ENCODE measurements around the gene CBL. TPM values are rescaled to one million over a fixed set of nuclear protein-coding genes. Genes with fewer than 3 reads are reported as not detected.
"Not testable (repeated sequence)": the region's sequence is repeated elsewhere in the genome, so short reads cannot be mapped to it uniquely, and the experiment has no call there.

Gene CBL
- total and polyA plus RNA-seq, 2 experiments from 2014 or later, result 31.6 to 67.6 TPM

GRCh38 chr11:119222891-119223290 is 16.8 kb downstream of the CBL start (continued):
- TF ChIP-seq, protein P1, sequence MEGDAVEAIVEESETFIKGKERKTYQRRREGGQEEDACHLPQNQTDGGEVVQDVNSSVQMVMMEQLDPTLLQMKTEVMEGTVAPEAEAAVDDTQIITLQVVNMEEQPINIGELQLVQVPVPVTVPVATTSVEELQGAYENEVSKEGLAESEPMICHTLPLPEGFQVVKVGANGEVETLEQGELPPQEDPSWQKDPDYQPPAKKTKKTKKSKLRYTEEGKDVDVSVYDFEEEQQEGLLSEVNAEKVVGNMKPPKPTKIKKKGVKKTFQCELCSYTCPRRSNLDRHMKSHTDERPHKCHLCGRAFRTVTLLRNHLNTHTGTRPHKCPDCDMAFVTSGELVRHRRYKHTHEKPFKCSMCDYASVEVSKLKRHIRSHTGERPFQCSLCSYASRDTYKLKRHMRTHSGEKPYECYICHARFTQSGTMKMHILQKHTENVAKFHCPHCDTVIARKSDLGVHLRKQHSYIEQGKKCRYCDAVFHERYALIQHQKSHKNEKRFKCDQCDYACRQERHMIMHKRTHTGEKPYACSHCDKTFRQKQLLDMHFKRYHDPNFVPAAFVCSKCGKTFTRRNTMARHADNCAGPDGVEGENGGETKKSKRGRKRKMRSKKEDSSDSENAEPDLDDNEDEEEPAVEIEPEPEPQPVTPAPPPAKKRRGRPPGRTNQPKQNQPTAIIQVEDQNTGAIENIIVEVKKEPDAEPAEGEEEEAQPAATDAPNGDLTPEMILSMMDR (conservative IDR thresholded peaks at IDR 0.05; ENCODE audit: low read depth in 2 of 2), result no peak
- TF ChIP-seq CREB1 (CRISPR knock-in tag; IDR thresholded peaks at IDR 0.05; ENCODE audit: low read depth), result no peak
- TF ChIP-seq, protein P2, sequence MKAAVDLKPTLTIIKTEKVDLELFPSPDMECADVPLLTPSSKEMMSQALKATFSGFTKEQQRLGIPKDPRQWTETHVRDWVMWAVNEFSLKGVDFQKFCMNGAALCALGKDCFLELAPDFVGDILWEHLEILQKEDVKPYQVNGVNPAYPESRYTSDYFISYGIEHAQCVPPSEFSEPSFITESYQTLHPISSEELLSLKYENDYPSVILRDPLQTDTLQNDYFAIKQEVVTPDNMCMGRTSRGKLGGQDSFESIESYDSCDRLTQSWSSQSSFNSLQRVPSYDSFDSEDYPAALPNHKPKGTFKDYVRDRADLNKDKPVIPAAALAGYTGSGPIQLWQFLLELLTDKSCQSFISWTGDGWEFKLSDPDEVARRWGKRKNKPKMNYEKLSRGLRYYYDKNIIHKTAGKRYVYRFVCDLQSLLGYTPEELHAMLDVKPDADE (IDR thresholded peaks at IDR 0.05), result no peak
- TF ChIP-seq ZNF331 (CRISPR knock-in tag; IDR thresholded peaks at IDR 0.05; ENCODE audit: low read depth), result no peak

DNA sequence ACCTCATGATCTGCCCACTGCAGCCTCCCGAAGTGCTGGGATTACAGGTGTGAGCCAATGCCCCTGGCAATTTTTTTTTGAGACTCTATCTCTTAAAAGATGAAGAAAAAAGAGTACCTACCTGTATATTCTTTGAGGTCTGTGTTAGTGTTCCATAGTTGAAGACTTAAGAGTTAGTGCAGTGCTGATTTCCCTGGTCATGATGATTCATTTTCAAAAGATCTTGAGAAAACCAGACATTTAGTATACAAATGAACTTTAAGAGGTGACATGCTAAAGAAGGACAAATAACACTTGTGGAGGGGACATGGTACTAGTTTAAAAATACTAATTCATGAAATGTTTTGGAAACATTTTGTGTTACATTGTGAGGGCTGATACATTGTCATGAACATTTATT is 17.7 kb downstream of the CBL start:
- Histone ChIP-seq H3K4me1 (ENCODE audit: insufficient read depth) (no peaks in the 10 kb centered on the region; the same call in 1 of the 2 replicates), H3K27me3 (ENCODE audit: insufficient read depth) (no peaks in the 10 kb centered on the region), H4K20me1 (replicated peaks; ENCODE audit: insufficient read depth) (peaks cover 57% of the 10 kb centered on the region), H3K79me2 (replicated peaks; ENCODE audit: insufficient read depth) (peaks cover 100% of the 10 kb centered on the region), H3K36me3 (ENCODE audit: insufficient read depth) (no peaks in the 10 kb centered on the region), H3F3A (replicated peaks; ENCODE audit: low read depth) (no peaks in the 10 kb centered on the region), H3K4me2 (no peak overlapping the region), H3K27ac (ENCODE audit: low read depth) (0 out of 2 replicates have a peak overlapping the region, but pooled peaks have one; percentile 2), H3K4me3 (no peak overlapping the region), H3K9me2 (ENCODE audit: insufficient read depth) (no peaks in the 10 kb centered on the region), H2AFZ (no peak overlapping the region)
- no peaks in the 10 kb centered on the region for H3K9me3 Mint-ChIP-seq
- peaks cover 8% of the 10 kb centered on the region for H3K27me3 Mint-ChIP-seq (ENCODE audit: insufficient read depth, low read depth, poor library complexity)
- H3K4me1 Mint-ChIP-seq, result peaks cover 5% of the 10 kb centered on the region; the same call in 2 of the 3 replicates
- ATAC-seq (no peak), DNase-seq (ENCODE audit: low spot score) (no peak)
- H3K27ac Mint-ChIP-seq, result no peak overlapping the region; the same call in 1 of the 2 replicates
- H3K4me3 Mint-ChIP-seq, result no peak overlapping the region
- H3K36me3 Mint-ChIP-seq (ENCODE audit: low read depth), result no peaks in the 10 kb centered on the region
- TF ChIP-seq POLR2AphosphoS5 (IDR thresholded peaks at IDR 0.05; ENCODE audit: low read depth) (no peak), ZNF331 (CRISPR knock-in tag; IDR thresholded peaks at IDR 0.05; ENCODE audit: low read depth) (no peak)
- TF ChIP-seq, protein P3, sequence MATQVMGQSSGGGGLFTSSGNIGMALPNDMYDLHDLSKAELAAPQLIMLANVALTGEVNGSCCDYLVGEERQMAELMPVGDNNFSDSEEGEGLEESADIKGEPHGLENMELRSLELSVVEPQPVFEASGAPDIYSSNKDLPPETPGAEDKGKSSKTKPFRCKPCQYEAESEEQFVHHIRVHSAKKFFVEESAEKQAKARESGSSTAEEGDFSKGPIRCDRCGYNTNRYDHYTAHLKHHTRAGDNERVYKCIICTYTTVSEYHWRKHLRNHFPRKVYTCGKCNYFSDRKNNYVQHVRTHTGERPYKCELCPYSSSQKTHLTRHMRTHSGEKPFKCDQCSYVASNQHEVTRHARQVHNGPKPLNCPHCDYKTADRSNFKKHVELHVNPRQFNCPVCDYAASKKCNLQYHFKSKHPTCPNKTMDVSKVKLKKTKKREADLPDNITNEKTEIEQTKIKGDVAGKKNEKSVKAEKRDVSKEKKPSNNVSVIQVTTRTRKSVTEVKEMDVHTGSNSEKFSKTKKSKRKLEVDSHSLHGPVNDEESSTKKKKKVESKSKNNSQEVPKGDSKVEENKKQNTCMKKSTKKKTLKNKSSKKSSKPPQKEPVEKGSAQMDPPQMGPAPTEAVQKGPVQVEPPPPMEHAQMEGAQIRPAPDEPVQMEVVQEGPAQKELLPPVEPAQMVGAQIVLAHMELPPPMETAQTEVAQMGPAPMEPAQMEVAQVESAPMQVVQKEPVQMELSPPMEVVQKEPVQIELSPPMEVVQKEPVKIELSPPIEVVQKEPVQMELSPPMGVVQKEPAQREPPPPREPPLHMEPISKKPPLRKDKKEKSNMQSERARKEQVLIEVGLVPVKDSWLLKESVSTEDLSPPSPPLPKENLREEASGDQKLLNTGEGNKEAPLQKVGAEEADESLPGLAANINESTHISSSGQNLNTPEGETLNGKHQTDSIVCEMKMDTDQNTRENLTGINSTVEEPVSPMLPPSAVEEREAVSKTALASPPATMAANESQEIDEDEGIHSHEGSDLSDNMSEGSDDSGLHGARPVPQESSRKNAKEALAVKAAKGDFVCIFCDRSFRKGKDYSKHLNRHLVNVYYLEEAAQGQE (IDR thresholded peaks at IDR 0.05; ENCODE audit: unreplicated experiment), result no peak

DNA sequence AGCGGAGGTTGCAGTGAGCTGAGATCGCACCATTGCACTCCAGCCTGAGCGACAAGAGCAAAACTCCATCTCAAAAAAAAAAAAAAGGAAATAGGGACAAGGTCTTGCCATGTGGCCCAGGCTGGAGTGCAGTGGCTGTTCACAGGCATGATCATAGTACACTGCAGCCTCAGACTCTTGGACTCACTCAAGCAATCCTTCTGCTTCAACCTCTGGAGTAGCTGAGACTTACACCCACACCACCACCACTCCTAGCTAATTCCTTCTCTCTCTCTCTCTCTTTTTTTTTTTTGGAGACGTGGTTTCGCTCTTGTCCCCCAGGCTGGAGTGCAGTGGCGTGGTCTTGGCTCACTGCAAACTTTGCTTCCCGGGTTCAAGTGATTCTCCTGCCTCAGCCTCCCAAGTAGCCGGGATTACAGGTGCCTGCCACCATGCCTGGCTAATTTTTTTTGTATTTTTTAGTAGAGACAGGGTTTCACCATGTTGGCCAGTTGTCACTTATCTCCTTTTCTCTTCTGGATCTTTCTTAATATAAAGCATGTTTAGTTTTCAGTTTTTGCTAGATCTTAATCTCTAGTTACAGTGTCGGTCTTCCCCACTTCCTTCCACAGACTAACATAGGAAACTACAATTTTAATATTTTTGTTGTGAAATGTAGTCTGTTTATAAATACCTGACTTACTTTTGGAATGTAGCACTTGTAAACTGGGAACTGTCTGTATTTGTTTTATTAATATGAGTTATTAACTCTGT is 22.6 kb downstream of the CBL start:
- peaks cover 100% of the 10 kb centered on the region for H3K79me2 ChIP-seq (replicated peaks; ENCODE audit: insufficient read depth)
- peaks cover 13% of the 10 kb centered on the region; the same call in 2 of the 3 replicates for H3K36me3 Mint-ChIP-seq (ENCODE audit: low read depth)
- not testable (repeated sequence) for H3K36me3 ChIP-seq (ENCODE audit: insufficient read depth); H2AFZ ChIP-seq; H3K9me2 ChIP-seq (ENCODE audit: insufficient read depth); H3K4me3 ChIP-seq; H3K27ac ChIP-seq (ENCODE audit: low read depth); H3K4me2 ChIP-seq; H3K27me3 Mint-ChIP-seq (ENCODE audit: insufficient read depth, low read depth, poor library complexity); H3K4me1 ChIP-seq (ENCODE audit: insufficient read depth); H3F3A ChIP-seq (replicated peaks; ENCODE audit: low read depth); H3K9me3 Mint-ChIP-seq; H3K4me3 Mint-ChIP-seq; H3K27me3 ChIP-seq (ENCODE audit: insufficient read depth); ATAC-seq; DNase-seq (ENCODE audit: low spot score)
- peaks cover 13% of the 10 kb centered on the region for H3K4me1 Mint-ChIP-seq
- H3K27ac Mint-ChIP-seq, result peak overlapping the region; percentile 1; the same call in 1 of the 2 replicates
- peaks cover 63% of the 10 kb centered on the region for H4K20me1 ChIP-seq (replicated peaks; ENCODE audit: insufficient read depth)

Measured in GM23338 (cell line).